Keratinocyte (primary cell): ENCODE measurements around the gene BRD1.

ENCODE experiments used
- CTCF ChIP-seq, 3 experiments: IDR thresholded peaks in 1 of 3; conservative IDR thresholded peaks in 1 of 3; optimal IDR thresholded peaks in 1 of 3; 2 replicates in 2 of 3; 3 replicates in 1 of 3; pipeline versions ENCODE3 to v1.5.1; 2011; ENCODE audit warnings: low read length in 3 of 3, mild to moderate bottlenecking in 3 of 3, moderate library complexity in 2 of 3, control low read depth in 1 of 3, inconsistent platforms in 1 of 3; ENCODE audit not compliant: insufficient read depth in 2 of 3; ENCODE audit errors: extremely low read depth in 1 of 3
- EZH2 ChIP-seq: IDR thresholded peaks from one replicate; pipeline ENCODE4 v1.6.1; 2012; ENCODE audit warnings: inconsistent platforms, mild to moderate bottlenecking, low read length, moderate library complexity

GRCh38 chr22:49779211-49779610 lies 48.5 kb downstream of the BRD1 start:
- no peak for TF ChIP-seq CTCF (optimal IDR thresholded peaks at IDR 0.05 in 1 of 3, IDR thresholded peaks at IDR 0.05 in 1 of 3, conservative IDR thresholded peaks at IDR 0.05 in 1 of 3; ENCODE audit: extremely low read depth in 1 of 3, insufficient read depth in 2 of 3, low read length in 3 of 3)
- TF ChIP-seq EZH2 = no peak
